ENCODE results near the gene PGA5.
"Not testable (repeated sequence)": the region's sequence is repeated elsewhere in the genome, so short reads cannot be mapped to it uniquely, and the experiment has no call there.

PGA5 gene

DNA sequence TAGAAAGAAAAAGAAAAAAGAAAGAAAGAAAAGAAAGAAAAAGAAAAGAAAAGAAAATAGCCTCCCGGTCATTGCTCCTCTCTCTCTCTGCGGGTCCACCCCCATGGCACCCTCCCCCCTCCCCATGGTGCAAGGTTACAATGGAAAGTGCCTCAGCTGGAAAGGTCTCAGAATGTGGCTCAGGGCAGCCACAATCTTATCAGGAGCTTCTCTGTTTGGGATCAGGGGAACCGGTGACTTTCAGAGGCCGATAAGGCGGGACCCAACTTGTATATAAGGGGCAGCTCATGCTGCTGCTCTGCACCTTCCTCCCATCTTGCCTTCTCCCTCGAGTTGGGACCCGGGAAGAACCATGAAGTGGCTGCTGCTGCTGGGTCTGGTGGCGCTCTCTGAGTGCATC is at the start of gene PGA5:
TSS of gene PGA5 (plus strand) at position 301 of the 400 bp plus-strand sequence. CDS start at position 353, 52 bp downstream.
- not testable (repeated sequence) for DNase-seq (ENCODE audit: low read depth in 2 of 2)

DNA sequence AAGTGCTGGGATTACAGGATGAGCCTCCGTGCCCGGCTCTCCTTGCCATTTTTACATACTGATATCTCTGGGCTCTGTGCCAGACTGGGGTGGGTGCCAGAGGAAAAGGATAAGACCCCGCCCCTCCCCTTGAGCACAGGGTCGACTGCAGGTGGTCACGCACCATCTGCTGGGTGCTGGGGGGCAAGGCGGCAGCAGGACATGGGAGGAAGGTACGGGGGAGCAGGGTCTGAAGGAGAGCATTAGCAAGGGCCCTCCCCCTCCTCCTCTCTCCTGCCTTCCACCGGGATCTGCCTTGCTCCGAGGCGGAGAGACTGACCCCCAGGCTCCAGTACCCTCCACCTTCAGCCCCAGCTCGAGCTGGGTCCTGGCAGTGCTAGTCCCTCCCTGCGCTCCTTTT is 47.4 kb upstream of the PGA5 start:
- no peak for DNase-seq (ENCODE audit: low read depth in 2 of 2)

DNA sequence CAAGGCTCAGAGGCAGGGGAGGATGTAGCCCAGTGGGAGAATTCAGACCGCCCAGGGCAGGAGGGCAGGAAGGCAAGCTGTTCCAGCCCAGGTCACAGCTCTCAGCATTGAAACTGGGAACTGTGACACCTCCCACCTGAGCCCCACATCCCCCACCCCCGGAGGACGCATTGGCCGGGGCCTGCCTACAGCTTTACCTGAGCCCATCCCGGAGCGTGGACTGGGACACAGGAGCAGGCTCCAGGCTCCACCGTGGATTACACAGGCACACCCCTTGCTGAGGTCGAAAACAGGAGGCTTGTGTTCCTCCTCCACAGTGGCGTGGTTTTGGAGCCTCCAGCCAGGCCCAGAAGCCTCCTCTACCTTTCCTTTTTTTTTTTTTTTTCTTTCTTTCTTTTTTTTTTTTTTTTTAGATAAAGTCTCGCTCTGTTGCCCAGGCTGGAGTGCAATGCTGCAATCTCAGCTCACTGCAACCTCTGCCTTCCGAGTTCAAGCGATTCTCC is 46.8 kb upstream of the PGA5 start:
- DNase-seq (ENCODE audit: low read depth in 2 of 2), result no peak

DNA sequence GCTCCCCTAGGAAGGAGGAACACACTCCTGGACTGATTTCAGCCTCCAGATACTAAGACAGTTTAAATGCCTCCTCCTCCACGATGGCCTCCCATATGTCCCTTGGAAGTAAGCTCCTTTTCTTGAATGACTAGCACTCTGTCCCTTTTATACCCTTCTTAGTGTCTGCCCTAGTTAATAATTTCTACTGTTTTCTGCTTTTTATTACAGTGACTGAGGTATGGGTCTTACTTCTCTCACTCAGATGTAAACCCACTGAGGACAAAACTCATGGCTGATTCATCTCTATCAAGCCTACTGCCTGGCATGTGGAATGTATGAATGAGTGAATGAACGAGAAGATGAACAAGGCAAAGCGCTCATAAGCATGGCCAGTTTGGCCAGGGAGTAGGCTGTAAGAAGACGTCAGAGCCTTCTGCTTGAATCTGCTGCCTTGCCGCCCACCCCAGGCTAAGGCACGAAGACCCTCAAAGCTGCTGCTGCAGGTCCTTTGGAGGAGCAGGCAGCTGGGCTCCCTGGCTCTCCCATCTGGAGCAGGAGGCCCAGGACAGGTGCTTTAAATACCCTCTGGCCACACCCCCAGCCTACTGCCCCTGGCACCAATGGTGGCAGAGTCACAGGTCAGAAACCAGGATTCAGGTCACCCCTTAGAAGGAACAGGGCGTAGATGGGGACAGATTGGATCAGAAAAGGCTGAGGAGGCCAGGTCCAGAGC is 45.8 kb upstream of the PGA5 start:
- DNase-seq (ENCODE audit: low read depth in 2 of 2), result no peak

DNA sequence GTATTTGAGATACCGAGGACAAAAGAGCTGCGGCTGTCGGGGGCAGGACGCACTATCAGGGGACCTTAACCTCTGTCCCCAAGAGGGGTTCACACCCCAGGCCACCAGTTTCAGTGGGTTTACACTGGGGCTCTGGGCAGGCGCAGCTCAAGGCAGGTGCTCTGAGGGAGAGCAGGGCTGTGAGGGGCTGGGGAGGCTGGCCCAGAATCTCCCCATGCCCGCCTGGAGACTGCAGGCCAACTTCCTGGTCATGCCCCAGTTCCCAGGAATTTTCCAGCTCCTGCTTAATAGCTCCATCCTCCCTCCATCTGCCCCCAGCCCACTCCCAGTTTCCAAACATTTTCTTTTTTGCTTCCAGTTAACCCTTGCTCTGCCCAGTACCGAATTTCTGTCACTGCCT is 45.3 kb upstream of the PGA5 start:
- DNase-seq (ENCODE audit: low read depth in 2 of 2), result no peak

DNA sequence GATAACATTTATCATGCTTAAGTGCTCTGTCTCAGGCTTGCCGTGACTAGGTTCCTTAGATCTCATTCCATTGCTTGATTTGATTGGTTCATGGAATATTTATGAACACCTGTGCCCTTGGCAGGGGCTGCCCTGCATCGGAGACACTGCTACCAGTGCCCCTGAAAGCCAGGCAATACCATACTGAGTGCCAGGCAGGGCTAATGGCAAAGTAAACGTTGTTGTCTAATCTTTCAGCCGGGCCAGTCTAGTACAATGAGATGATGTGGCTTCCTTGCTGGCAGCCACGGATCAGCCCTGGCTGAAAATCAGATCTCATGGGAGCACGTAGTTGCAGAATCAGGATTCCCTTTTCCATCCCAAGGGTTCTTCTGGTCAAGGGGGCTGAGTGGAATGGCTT is 42.6 kb upstream of the PGA5 start:
- DNase-seq (ENCODE audit: low read depth in 2 of 2), result no peak

DNA sequence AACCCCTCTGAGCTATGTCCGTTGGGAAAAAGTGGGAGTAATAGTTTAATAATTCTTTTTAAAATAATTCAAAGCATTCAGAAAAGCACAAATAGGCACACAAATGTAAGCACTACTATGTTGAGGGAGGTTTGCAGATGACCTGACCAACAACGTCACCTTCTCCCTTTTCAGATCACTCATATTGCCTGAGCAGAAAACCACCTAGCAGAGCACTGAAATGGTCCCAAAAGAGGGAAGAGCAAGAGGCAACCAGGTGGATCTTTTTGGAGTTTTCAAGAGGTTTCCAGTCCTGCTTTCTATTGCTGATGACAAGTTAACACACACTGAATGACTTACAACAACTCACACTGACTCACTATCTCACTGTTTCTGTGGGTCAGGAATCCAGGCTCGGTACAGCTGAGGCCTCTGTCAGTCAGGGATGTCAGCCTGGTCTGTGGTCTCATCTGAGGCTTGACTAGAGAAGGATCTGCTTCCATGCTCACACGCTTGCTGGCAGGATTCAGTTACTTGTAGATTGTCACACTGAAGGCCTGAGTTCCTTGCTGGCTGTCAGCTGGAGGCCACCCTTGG is 41.9 kb upstream of the PGA5 start:
- DNase-seq (ENCODE audit: low read depth in 2 of 2), result no peak

DNA sequence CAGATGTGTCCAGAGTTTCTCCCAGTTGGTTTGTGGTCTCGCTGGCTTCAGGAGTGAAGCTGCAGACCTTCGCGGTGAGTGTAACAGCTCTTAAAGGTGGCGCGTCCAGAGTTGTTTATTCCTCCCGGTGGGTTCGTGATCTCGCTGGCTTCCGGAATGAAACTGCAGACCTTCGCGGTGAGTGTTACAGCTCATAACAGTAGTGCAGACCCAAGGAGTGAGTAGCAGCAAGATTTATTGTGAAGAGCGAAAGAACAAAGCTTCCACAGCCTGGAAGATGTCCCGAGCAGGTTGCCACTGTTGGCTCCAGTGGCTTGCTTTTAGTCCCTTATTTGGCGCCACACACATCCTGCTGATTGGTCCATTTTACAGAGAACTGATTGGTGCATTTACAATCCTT is 39.5 kb upstream of the PGA5 start:
- DNase-seq (ENCODE audit: low read depth in 2 of 2), result no peak

DNA sequence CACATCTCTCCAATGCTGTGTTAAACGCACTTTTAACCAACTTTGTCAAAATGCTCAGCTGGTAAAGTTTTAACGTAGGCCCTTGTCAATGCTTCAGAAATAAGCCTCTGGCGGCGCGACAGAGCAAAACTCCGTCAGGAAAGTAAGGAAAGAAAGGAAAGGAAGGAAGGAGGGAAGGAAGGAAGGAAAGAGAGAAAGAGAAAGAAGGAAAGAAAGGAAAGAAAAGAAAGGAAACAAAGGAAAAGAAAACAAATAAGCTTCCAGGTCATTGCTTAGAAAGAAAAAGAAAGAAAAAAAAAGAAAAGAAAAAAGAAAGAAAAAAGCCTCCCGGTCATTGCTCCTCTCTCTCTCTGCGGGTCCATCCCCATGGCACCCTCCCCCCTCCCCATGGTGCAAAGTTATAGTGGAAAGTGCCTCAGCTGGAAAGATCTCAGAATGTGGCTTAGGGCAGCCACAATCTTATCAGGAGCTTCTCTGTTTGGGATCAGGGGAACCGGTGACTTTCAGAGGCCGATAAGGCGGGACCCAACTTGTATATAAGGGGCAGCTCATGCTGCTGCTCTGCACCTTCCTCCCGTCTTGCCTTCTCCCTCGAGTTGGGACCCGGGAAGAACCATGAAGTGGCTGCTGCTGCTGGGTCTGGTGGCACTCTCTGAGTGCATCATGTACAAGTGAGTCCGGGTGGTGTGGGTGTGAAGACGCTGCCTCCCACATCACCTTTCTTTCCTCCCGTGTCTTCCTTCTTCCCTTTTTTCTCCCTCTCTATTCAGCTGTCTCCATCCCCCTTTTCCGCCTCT is 37.8 kb upstream of the PGA5 start, which contains the start of gene PGA3:
TSS of gene PGA3 (plus strand) at position 566 of the 797 bp plus-strand sequence. CDS start at position 616, 50 bp downstream.
- DNase-seq (ENCODE audit: low read depth in 2 of 2), result not testable (repeated sequence)

DNA sequence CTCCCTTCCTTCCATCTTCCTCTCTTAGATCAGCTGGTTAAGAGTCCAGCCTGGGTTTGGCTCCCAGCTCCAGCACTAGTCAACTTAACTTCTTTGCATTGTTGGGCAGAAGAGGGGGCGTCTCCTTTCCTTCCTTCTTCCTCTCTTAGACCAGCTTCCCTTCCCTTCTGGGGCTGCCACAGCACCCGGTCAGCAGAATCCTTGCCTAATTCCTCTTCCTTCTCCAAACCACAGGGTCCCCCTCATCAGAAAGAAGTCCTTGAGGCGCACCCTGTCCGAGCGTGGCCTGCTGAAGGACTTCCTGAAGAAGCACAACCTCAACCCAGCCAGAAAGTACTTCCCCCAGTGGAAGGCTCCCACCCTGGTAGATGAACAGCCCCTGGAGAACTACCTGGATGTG is 37.1 kb upstream of the PGA5 start:
- not testable (repeated sequence) for DNase-seq (ENCODE audit: low read depth in 2 of 2)

DNA sequence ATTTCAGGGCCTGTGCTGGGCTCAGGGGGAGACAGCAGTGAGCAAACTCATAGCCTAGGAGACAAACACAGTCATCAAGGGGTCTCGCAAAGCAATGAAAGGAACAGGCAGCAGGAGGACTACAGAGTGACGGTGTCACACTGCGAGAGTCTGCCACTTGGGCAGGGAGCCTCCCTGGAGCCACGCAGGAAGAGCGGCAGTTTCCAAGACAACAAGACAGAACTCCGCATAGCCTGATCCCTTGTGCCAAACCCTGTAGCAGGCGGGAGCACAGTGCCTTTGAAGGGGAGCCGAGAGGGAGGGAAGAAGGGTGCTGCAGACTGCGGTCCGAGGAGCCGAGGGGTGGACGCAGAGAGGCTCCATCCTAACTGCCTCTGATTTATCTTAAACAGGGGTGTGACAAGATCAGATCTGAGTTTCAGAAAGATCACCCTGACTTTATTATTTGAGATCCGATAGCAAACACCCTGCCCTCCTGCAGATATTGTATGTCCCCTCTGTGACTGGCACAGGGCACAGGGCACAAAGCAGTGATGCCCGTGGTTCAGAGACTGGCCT is 36.4 kb upstream of the PGA5 start:
- not testable (repeated sequence) for DNase-seq (ENCODE audit: low read depth in 2 of 2)

DNA sequence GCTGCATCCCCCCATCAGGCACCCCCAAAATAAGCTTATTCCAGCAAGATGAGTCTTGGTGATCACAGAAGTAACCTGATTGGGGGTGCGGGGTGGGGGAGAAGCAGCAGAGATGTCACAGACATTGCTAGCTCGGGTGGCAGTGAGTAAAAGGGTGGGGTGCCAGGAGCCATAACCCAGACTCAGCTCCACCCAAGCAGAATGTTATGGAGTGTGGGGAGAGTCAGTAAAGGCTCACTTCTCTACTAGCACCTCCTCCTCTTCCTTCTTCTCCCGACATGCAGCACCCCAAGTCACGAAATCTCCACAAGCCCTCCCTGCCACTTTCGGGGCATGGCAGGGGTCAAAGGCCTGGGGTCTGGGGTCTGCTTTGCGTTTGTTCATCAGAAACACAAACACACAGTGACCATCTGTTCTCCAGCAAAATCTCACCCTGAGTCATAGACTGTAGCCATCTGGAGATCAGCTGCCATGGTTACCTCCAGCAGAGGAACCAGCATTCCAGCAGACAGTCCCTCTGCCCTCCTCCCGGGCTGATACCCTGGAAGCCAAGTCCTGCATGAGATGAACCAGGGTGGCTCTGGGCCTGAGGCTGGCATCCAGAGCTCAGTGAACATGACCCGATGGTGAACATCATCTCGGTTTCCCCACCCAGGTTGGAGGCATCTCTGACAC is 33.2 kb upstream of the PGA5 start:
- not testable (repeated sequence) for DNase-seq (ENCODE audit: low read depth in 2 of 2)

DNA sequence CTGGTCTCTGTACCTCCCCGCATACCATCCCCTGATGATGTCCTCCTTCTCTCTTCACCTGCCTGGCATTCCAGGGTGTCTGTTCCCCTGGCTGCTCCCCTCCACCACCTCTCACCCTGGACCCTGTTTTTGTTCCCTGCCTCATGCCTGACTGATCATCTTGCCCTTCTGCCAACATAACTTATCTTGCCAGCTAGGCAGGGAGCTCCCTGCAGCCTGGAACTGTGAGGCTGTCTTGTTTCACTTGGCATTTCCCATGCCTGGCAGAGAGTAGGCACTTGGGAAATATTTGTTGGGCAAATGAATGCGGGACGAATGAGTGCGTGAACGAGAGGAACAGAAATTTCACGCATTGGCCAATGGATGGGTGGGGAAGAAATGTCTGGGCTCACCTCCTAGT is 30.3 kb upstream of the PGA5 start:
- DNase-seq (ENCODE audit: low read depth in 2 of 2), result not testable (repeated sequence)

DNA sequence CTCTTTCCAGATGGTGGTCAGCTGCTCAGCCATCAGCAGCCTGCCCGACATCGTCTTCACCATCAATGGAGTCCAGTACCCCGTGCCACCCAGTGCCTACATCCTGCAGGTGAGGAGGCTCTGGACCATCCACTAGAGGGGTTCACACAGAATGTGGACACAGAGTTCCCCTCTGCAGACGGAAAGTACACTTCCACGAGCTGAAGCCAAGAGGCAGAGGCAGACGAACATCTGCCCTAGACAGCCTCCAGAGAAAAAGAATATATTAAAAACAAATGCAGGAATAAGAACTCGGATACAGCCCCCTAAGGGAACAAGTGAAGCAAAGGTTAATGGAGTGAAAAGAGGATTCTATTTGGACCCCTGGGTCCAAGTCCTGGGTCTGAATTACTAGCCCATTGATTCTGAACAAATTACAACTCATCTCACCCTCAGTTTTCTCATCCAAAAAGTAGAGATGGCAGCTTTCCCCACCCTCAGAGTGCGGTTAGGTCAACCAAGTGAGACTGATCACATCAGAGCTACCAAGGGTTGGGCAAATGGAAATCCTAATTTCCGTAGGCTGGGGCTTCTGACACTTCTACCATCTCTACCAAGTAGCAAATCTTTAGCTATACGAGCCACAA is 29.5 kb upstream of the PGA5 start:
- DNase-seq (ENCODE audit: low read depth in 2 of 2), result not testable (repeated sequence)

DNA sequence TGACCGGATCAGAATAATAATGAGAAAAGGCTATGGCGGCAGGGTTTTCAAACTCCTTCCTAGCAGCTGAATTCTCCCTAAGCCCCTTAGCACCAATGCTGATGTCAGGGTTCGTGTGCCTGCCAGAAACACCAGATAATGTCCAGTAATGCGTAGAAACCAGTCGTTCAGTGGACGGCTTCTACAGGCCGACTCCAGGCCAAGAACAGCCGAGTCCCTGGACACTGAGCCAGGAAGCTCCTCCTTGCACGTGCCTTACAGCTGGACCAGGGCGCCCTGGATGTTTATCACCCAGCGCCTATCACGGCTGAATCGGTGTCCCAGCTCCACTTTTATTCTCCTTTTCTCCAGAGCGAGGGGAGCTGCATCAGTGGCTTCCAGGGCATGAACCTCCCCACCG is 28.8 kb upstream of the PGA5 start:
- not testable (repeated sequence) for DNase-seq (ENCODE audit: low read depth in 2 of 2)

DNA sequence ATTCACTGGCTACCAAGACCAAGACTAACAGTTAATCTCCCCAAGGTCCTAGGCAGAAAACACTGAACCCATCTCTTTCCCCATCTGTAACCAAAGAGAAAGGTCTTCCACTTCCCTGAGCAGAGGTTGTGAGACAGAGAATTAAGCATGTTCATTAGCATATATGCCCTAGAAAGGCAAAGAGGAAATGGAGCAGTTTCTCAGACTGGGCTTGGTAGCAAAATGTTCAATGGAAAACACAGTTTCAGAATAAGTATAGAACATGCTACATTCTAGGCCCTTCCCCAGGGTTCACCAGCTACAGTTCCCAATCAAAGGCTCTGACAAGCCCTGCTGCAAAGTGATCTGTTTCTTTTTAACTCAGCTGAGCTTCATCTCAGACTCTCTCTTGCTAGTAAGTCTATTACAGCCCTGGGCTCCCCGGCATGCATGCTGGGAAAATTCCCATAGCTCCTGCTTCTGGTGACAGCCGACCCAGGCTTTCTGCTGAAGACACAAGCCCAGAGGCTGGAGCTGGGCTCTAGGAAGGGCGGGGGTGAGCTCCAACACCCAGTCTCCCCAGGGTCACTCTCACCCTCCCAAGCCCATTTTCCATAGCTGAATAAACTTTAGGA is 27.2 kb upstream of the PGA5 start:
- not testable (repeated sequence) for DNase-seq (ENCODE audit: low read depth in 2 of 2)

DNA sequence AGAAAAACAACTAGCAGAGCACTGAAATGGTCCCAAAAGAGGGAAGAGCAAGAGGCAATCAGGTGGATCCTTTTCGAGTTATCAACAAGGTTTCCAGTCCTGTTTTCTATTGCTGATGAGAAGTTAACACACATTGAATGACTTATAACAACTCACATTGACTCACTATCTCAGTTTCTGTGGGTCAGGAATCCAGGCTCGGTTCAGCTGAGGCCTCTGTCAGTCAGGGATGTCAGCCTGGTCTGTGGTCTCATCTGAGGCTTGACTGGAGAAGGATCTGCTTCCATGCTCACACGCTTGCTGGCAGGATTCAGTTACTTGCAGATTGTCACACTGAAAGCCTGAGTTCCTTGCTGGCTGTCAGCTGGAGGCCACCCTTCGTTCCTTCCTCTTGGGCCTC is 22.7 kb upstream of the PGA5 start:
- not testable (repeated sequence) for DNase-seq (ENCODE audit: low read depth in 2 of 2)

DNA sequence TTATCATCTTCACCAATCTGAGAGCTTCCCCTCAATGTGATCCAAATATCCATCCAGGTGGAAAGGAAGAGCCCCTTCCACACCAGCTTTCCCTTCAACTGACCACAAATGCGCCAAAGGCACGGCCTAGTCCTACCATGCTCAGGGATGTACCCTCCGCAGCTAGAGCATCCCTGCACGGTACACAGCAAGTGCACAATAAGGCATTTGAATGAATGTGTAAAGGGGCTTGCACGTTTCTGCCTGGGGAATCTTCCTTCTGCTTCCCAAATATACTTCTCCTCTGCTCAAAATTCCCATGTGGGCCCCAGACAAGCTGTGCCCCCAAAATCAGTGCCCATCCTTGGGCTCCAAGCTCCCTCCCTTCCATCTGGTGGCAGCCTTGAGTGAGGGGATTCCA is 22.0 kb upstream of the PGA5 start:
- DNase-seq (ENCODE audit: low read depth in 2 of 2), result not testable (repeated sequence)

DNA sequence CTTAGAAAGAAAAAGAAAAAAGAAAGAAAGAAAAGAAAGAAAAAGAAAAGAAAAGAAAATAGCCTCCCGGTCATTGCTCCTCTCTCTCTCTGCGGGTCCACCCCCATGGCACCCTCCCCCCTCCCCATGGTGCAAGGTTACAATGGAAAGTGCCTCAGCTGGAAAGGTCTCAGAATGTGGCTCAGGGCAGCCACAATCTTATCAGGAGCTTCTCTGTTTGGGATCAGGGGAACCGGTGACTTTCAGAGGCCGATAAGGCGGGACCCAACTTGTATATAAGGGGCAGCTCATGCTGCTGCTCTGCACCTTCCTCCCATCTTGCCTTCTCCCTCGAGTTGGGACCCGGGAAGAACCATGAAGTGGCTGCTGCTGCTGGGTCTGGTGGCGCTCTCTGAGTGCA is 18.9 kb upstream of the PGA5 start, which contains the start of gene PGA4:
TSS of gene PGA4 (plus strand) at position 301 of the 400 bp plus-strand sequence. CDS start at position 355, 54 bp downstream.
- DNase-seq (ENCODE audit: low read depth in 2 of 2), result not testable (repeated sequence)

DNA sequence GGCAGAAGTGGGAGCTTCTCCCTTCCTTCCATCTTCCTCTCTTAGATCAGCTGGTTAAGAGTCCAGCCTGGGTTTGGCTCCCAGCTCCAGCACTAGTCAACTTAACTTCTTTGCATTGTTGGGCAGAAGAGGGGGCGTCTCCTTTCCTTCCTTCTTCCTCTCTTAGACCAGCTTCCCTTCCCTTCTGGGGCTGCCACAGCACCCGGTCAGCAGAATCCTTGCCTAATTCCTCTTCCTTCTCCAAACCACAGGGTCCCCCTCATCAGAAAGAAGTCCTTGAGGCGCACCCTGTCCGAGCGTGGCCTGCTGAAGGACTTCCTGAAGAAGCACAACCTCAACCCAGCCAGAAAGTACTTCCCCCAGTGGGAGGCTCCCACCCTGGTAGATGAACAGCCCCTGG is 18.3 kb upstream of the PGA5 start:
- not testable (repeated sequence) for DNase-seq (ENCODE audit: low read depth in 2 of 2)
